ENCODE data around the gene NDUFB2. TPM values are rescaled to one million over a fixed set of nuclear protein-coding genes. Genes with fewer than 3 reads are reported as not detected.
"Not testable (repeated sequence)": the region's sequence is repeated elsewhere in the genome, so short reads cannot be mapped to it uniquely, and the experiment has no call there.

The NDUFB2 gene
- total RNA-seq, 2 experiments from 2014 or later = 171 to 183 TPM

- Mint-ChIP-seq H3K4me3 (no peak overlapping the region), H3K9me3 (no peaks in the 10 kb centered on the region), H3K27ac (no peak overlapping the region), H3K36me3 (peaks cover 34% of the 10 kb centered on the region), H3K4me1 (ENCODE audit: low read depth) (no peaks in the 10 kb centered on the region), H3K27me3 (no peaks in the 10 kb centered on the region)
- ChIA-PET POLR2A (no interaction called here), CTCF (interaction anchor here (0.5 to 0.6 kb wide), 4 partner anchors 42 to 1466 kb away, joined by 3 read pairs; no protein-coding TSS in a partner anchor)
- intact Hi-C loops (cut with micrococcal nuclease) = no loop called here
- DNase-seq = no peak
Measured at GRCh38 chr7:140683657-140684056, 12.9 kb upstream of the NDUFB2 start.

- Mint-ChIP-seq H3K36me3 (peaks cover 30% of the 10 kb centered on the region), H3K9me3 (no peaks in the 10 kb centered on the region), H3K4me1 (ENCODE audit: low read depth) (no peaks in the 10 kb centered on the region), H3K27ac (no peak overlapping the region), H3K27me3 (no peaks in the 10 kb centered on the region), H3K4me3 (no peak overlapping the region)
- intact Hi-C loops (cut with micrococcal nuclease) = no loop called here
- ChIA-PET CTCF (interaction anchor here (0.6 kb wide), 1 partner anchor 296 kb away, joined by 3 read pairs; no protein-coding TSS in a partner anchor), POLR2A (interaction anchor here (0.5 kb wide), 1 partner anchor 164 kb away, joined by 3 read pairs; no protein-coding TSS in a partner anchor)
- DNase-seq = no peak
Measured at GRCh38 chr7:140684066-140684950, 12.2 kb upstream of the NDUFB2 start.

- Mint-ChIP-seq H3K4me3 (no peak overlapping the region), H3K27me3 (no peaks in the 10 kb centered on the region), H3K9me3 (no peaks in the 10 kb centered on the region), H3K36me3 (peaks cover 21% of the 10 kb centered on the region), H3K27ac (no peak overlapping the region), H3K4me1 (ENCODE audit: low read depth) (no peaks in the 10 kb centered on the region)
- ChIA-PET CTCF (interaction anchor here (1.5 kb wide), 1 partner anchor 167 kb away, joined by 3 read pairs; no protein-coding TSS in a partner anchor), POLR2A (no interaction called here)
- intact Hi-C loops (cut with micrococcal nuclease) = no loop called here
- DNase-seq = no peak
Measured at GRCh38 chr7:140685407-140686087, 11.0 kb upstream of the NDUFB2 start.

- Mint-ChIP-seq H3K9me3 (no peaks in the 10 kb centered on the region), H3K36me3 (peaks cover 16% of the 10 kb centered on the region), H3K4me1 (ENCODE audit: low read depth) (no peaks in the 10 kb centered on the region), H3K27me3 (no peaks in the 10 kb centered on the region), H3K4me3 (no peak overlapping the region), H3K27ac (no peak overlapping the region)
- ChIA-PET CTCF (no interaction called here), POLR2A (no interaction called here)
- intact Hi-C loops (cut with micrococcal nuclease) = no loop called here
- no peak for DNase-seq
Measured at GRCh38 chr7:140686921-140687320, 9.6 kb upstream of the NDUFB2 start.

GRCh38 chr7:140688341-140688740 is 8.2 kb upstream of the NDUFB2 start:
- H3K27me3 Mint-ChIP-seq = no peaks in the 10 kb centered on the region
- H3K9me3 Mint-ChIP-seq = no peaks in the 10 kb centered on the region
- intact Hi-C loops (cut with micrococcal nuclease) = no loop called here
- H3K4me1 Mint-ChIP-seq (ENCODE audit: low read depth) = no peaks in the 10 kb centered on the region
- peaks cover 14% of the 10 kb centered on the region for H3K36me3 Mint-ChIP-seq
- H3K27ac Mint-ChIP-seq = no peak overlapping the region
- ChIA-PET POLR2A (no interaction called here), CTCF (no interaction called here)
- no peak for DNase-seq
- no peak overlapping the region for H3K4me3 Mint-ChIP-seq

DNA sequence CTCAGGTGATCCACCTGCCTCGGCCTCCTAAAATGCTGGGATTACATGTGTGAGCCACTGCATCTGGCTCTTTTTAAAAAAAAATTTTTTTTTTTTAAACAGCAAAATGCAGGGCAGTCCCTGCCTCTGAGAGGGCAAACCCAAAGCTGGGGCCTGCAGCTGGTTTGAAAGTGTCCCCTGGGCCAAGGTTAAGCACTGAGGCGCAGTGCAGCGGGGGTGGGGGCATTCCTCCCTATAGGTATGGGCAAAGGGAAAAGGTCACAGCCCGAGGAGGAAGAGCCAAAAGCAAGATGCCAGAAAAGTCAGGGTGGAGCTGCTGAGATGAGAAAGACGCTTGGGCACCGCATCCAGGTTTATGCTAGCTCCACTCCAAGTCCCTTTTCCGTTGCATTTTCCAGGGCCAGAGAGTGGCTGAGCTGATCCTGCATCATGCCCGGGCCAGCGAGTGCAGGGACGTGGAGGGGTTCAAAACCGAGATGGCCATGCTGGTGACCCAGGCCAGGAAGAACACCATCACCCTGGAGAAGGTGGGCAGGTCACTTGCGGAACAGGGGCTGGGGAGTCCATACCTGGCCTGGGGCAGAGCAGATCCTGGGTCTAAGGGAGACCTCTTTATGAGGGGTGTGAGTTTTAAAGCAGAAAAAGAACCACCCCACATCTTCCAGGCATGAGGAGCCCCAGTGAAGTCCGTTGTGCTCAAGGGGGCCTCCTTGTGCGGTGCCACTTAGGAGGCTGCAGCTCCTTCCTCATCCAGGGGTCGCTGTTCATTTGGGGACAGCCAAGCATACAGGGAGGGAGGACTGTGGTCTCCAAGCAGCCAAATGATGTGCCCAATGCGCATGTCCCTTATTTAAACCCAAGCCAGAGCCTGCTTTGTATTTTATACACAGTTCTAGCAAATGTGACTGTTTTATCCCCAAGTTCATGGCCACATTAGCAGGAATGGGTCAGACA is 7.0 kb upstream of the NDUFB2 start:
- DNase-seq = no peak
- CTCF ChIA-PET = interaction anchor here (0.6 kb wide), 1 partner anchor 214 kb away, joined by 3 read pairs; no protein-coding TSS in a partner anchor
- H3K4me1 Mint-ChIP-seq (ENCODE audit: low read depth) = no peaks in the 10 kb centered on the region
- H3K9me3 Mint-ChIP-seq = no peaks in the 10 kb centered on the region
- H3K27me3 Mint-ChIP-seq = no peaks in the 10 kb centered on the region
- H3K27ac Mint-ChIP-seq = no peak overlapping the region
- H3K36me3 Mint-ChIP-seq = peaks cover 8% of the 10 kb centered on the region
- no peak overlapping the region for H3K4me3 Mint-ChIP-seq
- intact Hi-C loops (cut with micrococcal nuclease) = loop anchor here (10.0 kb wide), 1 partner anchor 865 kb away; the partner anchor contains the start of gene AGK
- POLR2A ChIA-PET = no interaction called here

DNA sequence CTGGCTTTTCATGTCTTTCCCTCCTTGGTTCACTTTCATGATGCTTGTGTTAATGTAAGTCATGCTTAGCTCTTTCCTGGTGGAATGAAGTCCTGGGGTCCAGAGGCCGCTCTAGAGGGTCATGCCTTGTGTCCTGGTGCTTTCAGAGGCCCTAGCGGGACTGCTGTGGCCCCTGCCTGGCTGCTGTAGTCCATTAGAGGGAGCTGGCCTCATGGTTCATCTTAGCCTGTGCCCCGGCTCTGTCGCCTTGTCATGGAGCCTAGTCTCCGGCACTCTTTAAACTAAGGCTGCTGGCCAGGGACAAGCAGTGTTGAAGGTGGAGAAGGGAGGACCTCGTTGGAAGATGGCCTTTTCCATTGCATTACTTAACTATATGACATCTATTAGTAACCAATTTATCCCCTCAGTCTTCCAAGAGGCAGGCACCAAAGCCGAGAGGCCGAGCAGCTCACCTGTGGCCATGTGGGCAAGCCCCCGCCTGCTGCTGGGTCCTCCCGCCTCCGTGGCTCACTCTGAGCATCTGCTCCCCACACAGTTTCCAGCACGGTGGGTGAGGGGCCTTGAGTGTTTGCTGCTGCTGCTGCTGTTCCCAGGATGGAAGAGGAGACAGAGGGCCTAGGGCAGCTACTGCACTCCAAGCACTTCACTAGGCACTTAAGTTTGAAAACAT is 5.0 kb upstream of the NDUFB2 start:
- ChIA-PET POLR2A (interaction anchor here (1.1 kb wide), 1 partner anchor 17 kb away, joined by 3 read pairs; no protein-coding TSS in a partner anchor), CTCF (no interaction called here)
- Mint-ChIP-seq H3K4me1 (ENCODE audit: low read depth) (peaks cover 6% of the 10 kb centered on the region), H3K36me3 (peaks cover 5% of the 10 kb centered on the region), H3K9me3 (no peaks in the 10 kb centered on the region), H3K4me3 (no peak overlapping the region), H3K27ac (no peak overlapping the region), H3K27me3 (no peaks in the 10 kb centered on the region)
- no peak for DNase-seq
- intact Hi-C loops (cut with micrococcal nuclease) = loop anchor here (10.0 kb wide), 1 partner anchor 863 kb away; the partner anchor contains the start of gene AGK

- CTCF ChIA-PET, H3K9me3 Mint-ChIP-seq, H3K27me3 Mint-ChIP-seq, H3K4me3 Mint-ChIP-seq, H3K36me3 Mint-ChIP-seq, H3K27ac Mint-ChIP-seq, POLR2A ChIA-PET, DNase-seq: not testable (repeated sequence)
- intact Hi-C loops (cut with micrococcal nuclease) = loop anchor here (10.0 kb wide), 1 partner anchor 861 kb away; the partner anchor contains the start of gene AGK
- H3K4me1 Mint-ChIP-seq (ENCODE audit: low read depth) = peaks cover 21% of the 10 kb centered on the region
Measured at GRCh38 chr7:140693849-140694248, 2.7 kb upstream of the NDUFB2 start.

DNA sequence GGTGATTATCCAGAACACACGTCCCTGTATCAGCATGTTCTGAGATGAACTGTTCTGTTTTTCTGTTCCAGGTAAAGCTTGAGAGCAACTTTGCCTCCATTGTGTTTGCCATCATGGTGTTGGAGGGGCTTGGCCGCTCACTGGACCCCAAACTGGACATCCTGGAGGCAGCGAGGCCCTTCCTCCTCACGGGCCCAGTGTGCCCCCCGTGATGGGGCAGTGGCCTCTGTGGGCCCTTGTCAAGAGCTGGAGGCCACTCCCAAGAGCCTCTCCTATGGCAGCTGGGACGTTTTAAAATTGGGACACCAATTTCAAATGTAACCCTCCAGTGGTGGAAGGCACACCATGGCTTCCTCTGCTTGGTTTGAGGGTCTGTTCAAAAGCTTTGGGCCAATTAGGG is 1.9 kb upstream of the NDUFB2 start:
- intact Hi-C loops (cut with micrococcal nuclease) = loop anchor here (10.0 kb wide), 1 partner anchor 860 kb away; the partner anchor contains the start of gene AGK

GRCh38 chr7:140695381-140695780 is 1.1 kb upstream of the NDUFB2 start:
- peaks cover 2% of the 10 kb centered on the region for H3K36me3 Mint-ChIP-seq
- H3K27me3 Mint-ChIP-seq = no peaks in the 10 kb centered on the region
- H3K27ac Mint-ChIP-seq = no peak overlapping the region
- H3K4me1 Mint-ChIP-seq (ENCODE audit: low read depth) = peaks cover 32% of the 10 kb centered on the region
- intact Hi-C loops (cut with micrococcal nuclease) = loop anchor here (10.0 kb wide), 1 partner anchor 859 kb away; the partner anchor contains the start of gene AGK
- ChIA-PET POLR2A (no interaction called here), CTCF (no interaction called here)
- no peak for DNase-seq
- no peaks in the 10 kb centered on the region for H3K9me3 Mint-ChIP-seq
- no peak overlapping the region for H3K4me3 Mint-ChIP-seq

More for the DNA sequence above, 1.9 kb upstream of the NDUFB2 start:
- DNase-seq = no peak
- POLR2A ChIA-PET = no interaction called here
- CTCF ChIA-PET = no interaction called here
- H3K4me3 Mint-ChIP-seq = no peak overlapping the region
- H3K9me3 Mint-ChIP-seq = no peaks in the 10 kb centered on the region
- H3K36me3 Mint-ChIP-seq = peaks cover 2% of the 10 kb centered on the region
- peaks cover 26% of the 10 kb centered on the region for H3K4me1 Mint-ChIP-seq (ENCODE audit: low read depth)
- H3K27ac Mint-ChIP-seq = no peak overlapping the region
- H3K27me3 Mint-ChIP-seq = no peaks in the 10 kb centered on the region

Data from activated CD4-positive, alpha-beta memory T cell treated with anti-CD3 and anti-CD28 coated beads for 36 hours (primary cell).